Right atrium auricular region (tissue), 2 donors: ENCODE data around the gene ATRN. TPM values are rescaled to one million over a fixed set of nuclear protein-coding genes. Genes with fewer than 3 reads are reported as not detected.

Experiments used
- DNase-seq: peaks from one replicate; pipeline ENCODE4 v3.0.0-alpha.2; 2019; ENCODE audit warnings: low spot score
- H3K27ac ChIP-seq, 2 donors: fragments of 200-600 bp; sonication (generic); 1 replicate in 1 of 2; 2 replicates in 1 of 2; pipeline ENCODE4 v1.5.1; 2016 to 2019
- H3K27me3 ChIP-seq, 2 donors: fragments of 200-600 bp; sonication (generic); one replicate each; pipeline versions ENCODE4 v1.5.1 to v1.6.0; 2017 to 2019
- H3K36me3 ChIP-seq: fragments of 200-600 bp; sonication (generic); one replicate; pipeline ENCODE4 v1.5.1; 2016
- H3K4me1 ChIP-seq, 2 donors: fragments of 200-600 bp; sonication (generic); one replicate each; pipeline versions ENCODE4 v1.5.1 to v1.6.0; 2017 to 2019
- H3K4me3 ChIP-seq, 2 donors: fragments of 200-600 bp; sonication (generic); 1 replicate in 1 of 2; 2 replicates in 1 of 2; pipeline ENCODE4 v1.5.1; 2017 to 2019; ENCODE audit warnings: mild to moderate bottlenecking in 1 of 2, moderate library complexity in 1 of 2
- H3K9me3 ChIP-seq, 2 donors: fragments of 200-600 bp; sonication (generic); one replicate each; pipeline ENCODE4 v1.5.1; 2019
- CTCF ChIP-seq, 2 donors: fragments of 200-600 bp; sonication (generic); IDR thresholded peaks; one replicate each; pipeline ENCODE4 v1.5.1; 2019; ENCODE audit warnings: antibody characterized with exemption in 2 of 2
- total RNA-seq, 2 donors: library from RNA; depleted of rRNA; stranded (reverse); fragments of >200 nt; gene quantifications; one replicate each; pipeline ENCODE4 v1.1.0, GENCODE V29; 2016

Gene ATRN
- total RNA-seq, 2 donors from 2014 or later, result 22.5 to 28.1 TPM

- H3K4me3 ChIP-seq, result no peak overlapping the region
- no peak for DNase-seq
- no peaks in the 10 kb centered on the region for H3K9me3 ChIP-seq
- H3K4me1 ChIP-seq, result no peaks in the 10 kb centered on the region
- TF ChIP-seq CTCF (IDR thresholded peaks at IDR 0.05), result no peak
- H3K36me3 ChIP-seq, result peaks cover 3% of the 10 kb centered on the region
- peaks cover 0 to 2% of the 10 kb centered on the region in 2 donors for H3K27me3 ChIP-seq
- H3K27ac ChIP-seq, result no peak overlapping the region
These were observed 184.2 kb downstream of the ATRN start for GRCh38 chr20:3655131-3655405.

GRCh38 chr20:3658019-3658715, 187.3 kb downstream of the ATRN start:
- Histone ChIP-seq H3K4me3 (no peak overlapping the region), H3K9me3 (no peaks in the 10 kb centered on the region), H3K27me3 (peaks cover 0 to 14% of the 10 kb centered on the region in 2 donors), H3K27ac (no peak overlapping the region), H3K4me1 (peaks cover 0 to 10% of the 10 kb centered on the region in 2 donors), H3K36me3 (no peaks in the 10 kb centered on the region)
- no peak for TF ChIP-seq CTCF (IDR thresholded peaks at IDR 0.05)
- no peak for DNase-seq

- peaks cover 0 to 14% of the 10 kb centered on the region in 2 donors for H3K27me3 ChIP-seq
- no peak for DNase-seq
These were observed 188.1 kb downstream of the ATRN start for GRCh38 chr20:3658716-3659491.

GRCh38 chr20:3659492-3660261, 188.9 kb downstream of the ATRN start:
- no peak for DNase-seq
- H3K4me1 ChIP-seq, result peaks cover 0 to 10% of the 10 kb centered on the region in 2 donors
- no peak overlapping the region for H3K4me3 ChIP-seq
- TF ChIP-seq CTCF (IDR thresholded peaks at IDR 0.05), result no peak
- no peak overlapping the region for H3K27ac ChIP-seq
- no peaks in the 10 kb centered on the region for H3K9me3 ChIP-seq
- H3K27me3 ChIP-seq, result peaks cover 0 to 14% of the 10 kb centered on the region in 2 donors
- no peaks in the 10 kb centered on the region for H3K36me3 ChIP-seq

More at GRCh38 chr20:3658716-3659491, 188.1 kb downstream of the ATRN start:
- Histone ChIP-seq H3K9me3 (no peaks in the 10 kb centered on the region), H3K27ac (no peak overlapping the region), H3K4me1 (peaks cover 0 to 10% of the 10 kb centered on the region in 2 donors), H3K36me3 (no peaks in the 10 kb centered on the region), H3K4me3 (no peak overlapping the region)
- no peak for TF ChIP-seq CTCF (IDR thresholded peaks at IDR 0.05)

GRCh38 chr20:3660262-3661059, 189.6 kb downstream of the ATRN start:
- no peak for TF ChIP-seq CTCF (IDR thresholded peaks at IDR 0.05)

More at GRCh38 chr20:3660262-3661059, 189.6 kb downstream of the ATRN start:
- H3K27me3 ChIP-seq, result peaks cover 0 to 14% of the 10 kb centered on the region in 2 donors
- no peak overlapping the region for H3K4me3 ChIP-seq
- H3K4me1 ChIP-seq, result peaks cover 0 to 10% of the 10 kb centered on the region in 2 donors
- no peak for DNase-seq
- H3K27ac ChIP-seq, result no peak overlapping the region
- no peaks in the 10 kb centered on the region for H3K36me3 ChIP-seq
- H3K9me3 ChIP-seq, result no peaks in the 10 kb centered on the region
